Uterus (tissue), 2 donors: ENCODE data around the gene CELSR3.

Experiments used
- CTCF ChIP-seq, 4 experiments: fragments of 200-600 bp in 2 of 4; fragments of 450-650 bp in 2 of 4; sonication (generic) in 2 of 4; IDR thresholded peaks; one replicate each; pipeline ENCODE4 v1.5.1; 2016 to 2019; ENCODE audit warnings: antibody characterized with exemption in 4 of 4, mild to moderate bottlenecking in 2 of 4, moderate library complexity in 1 of 4
- POLR2A ChIP-seq, 2 donors: fragments of 450-650 bp; IDR thresholded peaks; one replicate each; pipeline ENCODE4 v1.6.1; 2016; ENCODE audit warnings: antibody characterized with exemption in 2 of 2, mild to moderate bottlenecking in 1 of 2, moderate library complexity in 1 of 2

- no peak for TF ChIP-seq CTCF (IDR thresholded peaks at IDR 0.05)
- no peak for TF ChIP-seq POLR2A (IDR thresholded peaks at IDR 0.05)
These were observed 21.9 kb upstream of the CELSR3 start for GRCh38 chr3:48684480-48685143.
